Measurements from ENCODE around the gene USP46.

USP46 gene

GRCh38 chr4:52619591-52619931 lies 39.5 kb downstream of the USP46 start:
- no peak for TF ChIP-seq ZNF274 (IDR thresholded peaks at IDR 0.05; ENCODE audit: low read depth, low read length)
- no peak overlapping the region for H3K4me3 ChIP-seq (ENCODE audit: low read length)

GRCh38 chr4:52618795-52619590 lies 40.1 kb downstream of the USP46 start:
- TF ChIP-seq ZNF274 (IDR thresholded peaks at IDR 0.05; ENCODE audit: low read depth, low read length): no peak
- no peak overlapping the region for H3K4me3 ChIP-seq (ENCODE audit: low read length)

- no peak overlapping the region for H3K4me3 ChIP-seq (ENCODE audit: low read length)
- no peak for TF ChIP-seq ZNF274 (IDR thresholded peaks at IDR 0.05; ENCODE audit: low read depth, low read length)
Observed at GRCh38 chr4:52617336-52618020, 41.6 kb downstream of the USP46 start.

GRCh38 chr4:52614241-52614640 lies 44.9 kb downstream of the USP46 start:
- no peak for TF ChIP-seq ZNF274 (IDR thresholded peaks at IDR 0.05; ENCODE audit: low read depth, low read length)
- H3K4me3 ChIP-seq (ENCODE audit: low read length): no peak overlapping the region

- TF ChIP-seq ZNF274 (IDR thresholded peaks at IDR 0.05; ENCODE audit: low read depth, low read length): no peak
Observed at GRCh38 chr4:52612341-52612740, 46.8 kb downstream of the USP46 start.

GRCh38 chr4:52611030-52611555 lies 48.0 kb downstream of the USP46 start:
- H3K4me3 ChIP-seq (ENCODE audit: low read length): no peak overlapping the region
- no peak for TF ChIP-seq ZNF274 (IDR thresholded peaks at IDR 0.05; ENCODE audit: low read depth, low read length)

More at GRCh38 chr4:52612341-52612740, 46.8 kb downstream of the USP46 start:
- no peak overlapping the region for H3K4me3 ChIP-seq (ENCODE audit: low read length)

- H3K4me3 ChIP-seq (ENCODE audit: low read length): no peak overlapping the region
- no peak for TF ChIP-seq ZNF274 (IDR thresholded peaks at IDR 0.05; ENCODE audit: low read depth, low read length)
Observed at GRCh38 chr4:52606726-52607125, 52.4 kb downstream of the USP46 start.

- no peak overlapping the region for H3K4me3 ChIP-seq (ENCODE audit: low read length)
- TF ChIP-seq ZNF274 (IDR thresholded peaks at IDR 0.05; ENCODE audit: low read depth, low read length): no peak
Observed at GRCh38 chr4:52606040-52606439, 53.1 kb downstream of the USP46 start.

- no peak for TF ChIP-seq ZNF274 (IDR thresholded peaks at IDR 0.05; ENCODE audit: low read depth, low read length)
- H3K4me3 ChIP-seq (ENCODE audit: low read length): no peak overlapping the region
Observed at GRCh38 chr4:52604215-52604614, 54.9 kb downstream of the USP46 start.

GRCh38 chr4:52600275-52600674 lies 58.8 kb downstream of the USP46 start:
- H3K4me3 ChIP-seq (ENCODE audit: low read length): no peak overlapping the region
- TF ChIP-seq ZNF274 (IDR thresholded peaks at IDR 0.05; ENCODE audit: low read depth, low read length): no peak

GRCh38 chr4:52595001-52595400 lies 64.1 kb downstream of the USP46 start:
- TF ChIP-seq ZNF274 (IDR thresholded peaks at IDR 0.05; ENCODE audit: low read depth, low read length): no peak
- no peak overlapping the region for H3K4me3 ChIP-seq (ENCODE audit: low read length)

GRCh38 chr4:52592287-52592686 lies 66.8 kb downstream of the USP46 start:
- no peak for TF ChIP-seq ZNF274 (IDR thresholded peaks at IDR 0.05; ENCODE audit: low read depth, low read length)
- H3K4me3 ChIP-seq (ENCODE audit: low read length): no peak overlapping the region

GRCh38 chr4:52588771-52589591 lies 70.1 kb downstream of the USP46 start:
- no peak overlapping the region for H3K4me3 ChIP-seq (ENCODE audit: low read length)
- TF ChIP-seq ZNF274 (IDR thresholded peaks at IDR 0.05; ENCODE audit: low read depth, low read length): no peak

GRCh38 chr4:52588097-52588496 lies 71.0 kb downstream of the USP46 start:
- no peak overlapping the region for H3K4me3 ChIP-seq (ENCODE audit: low read length)
- no peak for TF ChIP-seq ZNF274 (IDR thresholded peaks at IDR 0.05; ENCODE audit: low read depth, low read length)
